OCI-LY7 (cell line): ENCODE data around the gene CNKSR2. TPM values are rescaled to one million over a fixed set of nuclear protein-coding genes. Genes with fewer than 3 reads are reported as not detected.

Experiments used
- BruUV-seq: library from RNA; stranded (reverse); fragments of 400-500 nt; replicated peaks from 2 replicates; lab custom pipeline; 2021; lab: Mats Ljungman, UMichigan
- CTCF ChIA-PET: fragments of 300-600 bp; sonication (Branson Sonifier 250); formaldehyde crosslinking; loops from one replicate; lab custom pipeline; 2022; ENCODE audit warnings: antibody characterized with exemption; ENCODE audit not compliant: unreplicated experiment; lab: Charles Lee
- POLR2A ChIA-PET: fragments of 300-600 bp; sonication (Branson Sonifier 250); formaldehyde crosslinking; loops from one replicate; lab custom pipeline; 2022; ENCODE audit warnings: antibody characterized with exemption; lab: Charles Lee
- DNase-seq: peaks from one replicate; pipeline ENCODE4 v3.0.0-alpha.2; 2015; ENCODE audit warnings: low spot score
- H2AFZ ChIP-seq: fragments of 200-600 bp; sonication (generic), shearing (Covaris generic); 2 replicates; pipeline ENCODE4 v1.6.1; 2014; ENCODE audit warnings: mild to moderate bottlenecking, antibody characterized with exemption, low read length, moderate library complexity
- H3K27ac ChIP-seq: fragments of 200-600 bp; sonication (generic); 2 replicates; pipeline ENCODE4 v1.5.1; 2014; ENCODE audit warnings: mixed run types, low read depth, mild to moderate bottlenecking, moderate library complexity, low read length, inconsistent platforms; ENCODE audit not compliant: poor library complexity, severe bottlenecking
- H3K36me3 ChIP-seq: fragments of 200-600 bp; sonication (generic); 2 replicates; pipeline ENCODE4 v1.6.1; 2014; ENCODE audit warnings: mild to moderate bottlenecking, antibody characterized with exemption, low read length, moderate library complexity, mixed read lengths; ENCODE audit not compliant: insufficient read depth
- H3K4me1 ChIP-seq: fragments of 200-600 bp; sonication (generic); 2 replicates; pipeline ENCODE4 v1.5.1; 2014; ENCODE audit warnings: mild to moderate bottlenecking, low read length; ENCODE audit not compliant: insufficient read depth, poor library complexity, severe bottlenecking
- H3K4me2 ChIP-seq: fragments of 200-600 bp; sonication (generic); 2 replicates; pipeline ENCODE4 v1.6.1; 2014; ENCODE audit warnings: mild to moderate bottlenecking, low read length
- H3K4me3 ChIP-seq: fragments of 200-600 bp; sonication (generic); 2 replicates; pipeline ENCODE4 v1.5.1; 2014; ENCODE audit warnings: mild to moderate bottlenecking, low read depth, low read length; ENCODE audit not compliant: poor library complexity, severe bottlenecking
- H3K79me2 ChIP-seq: fragments of 200-600 bp; sonication (generic); 2 replicates; pipeline ENCODE4 v1.6.1; 2016; ENCODE audit warnings: low read depth, mild to moderate bottlenecking, low read length, moderate library complexity, mixed read lengths; ENCODE audit not compliant: insufficient read depth
- H3K9me2 ChIP-seq: fragments of 200-600 bp; sonication (generic); 2 replicates; pipeline ENCODE4 v1.6.1; 2016; ENCODE audit warnings: mild to moderate bottlenecking, low read length, mixed read lengths; ENCODE audit not compliant: insufficient read depth
- H3K9me3 ChIP-seq: fragments of 200-600 bp; sonication (generic); 2 replicates; pipeline ENCODE4 v1.6.1; 2014; ENCODE audit warnings: mild to moderate bottlenecking, mixed run types, low read length, mixed read lengths
- H4K20me1 ChIP-seq: fragments of 200-600 bp; sonication (generic); 2 replicates; pipeline ENCODE4 v1.6.1; 2014; ENCODE audit warnings: mild to moderate bottlenecking, antibody characterized with exemption, low read length, moderate library complexity, mixed read lengths; ENCODE audit not compliant: insufficient read depth
- EZH2phosphoT487 ChIP-seq: fragments of 200-600 bp; sonication (generic); IDR thresholded peaks from 2 replicates; pipeline ENCODE4 v1.6.1; 2018; ENCODE audit warnings: low read depth, borderline replicate concordance, mild to moderate bottlenecking, mixed run types, antibody characterized with exemption, low read length, moderate library complexity, mixed read lengths
- intact Hi-C: fragments of 100-400 bp; cut with micrococcal nuclease; formaldehyde crosslinking; loops from one replicate; pipeline ENCODE4 v1.10.0; 2022; ENCODE audit not compliant: unreplicated experiment
- total RNA-seq, 2 experiments: library from RNA; depleted of rRNA in 1 of 2; stranded (reverse); fragments of >200 nt in 1 of 2; shearing (Covaris generic) in 1 of 2; gene quantifications; 2 replicates each; pipeline ENCODE4 v1.2.3, GENCODE V29; 2014 to 2022
- TF ChIP-seq, protein P1 (sequence below): fragments of 200-600 bp; sonication (generic); conservative IDR thresholded peaks from 2 replicates; pipeline ENCODE4 v1.5.1; 2014; ENCODE audit warnings: mild to moderate bottlenecking, antibody characterized with exemption, low read length, moderate library complexity, mixed read lengths

CNKSR2 gene
- total RNA-seq, 2 experiments from 2014 or later: not detected

DNA sequence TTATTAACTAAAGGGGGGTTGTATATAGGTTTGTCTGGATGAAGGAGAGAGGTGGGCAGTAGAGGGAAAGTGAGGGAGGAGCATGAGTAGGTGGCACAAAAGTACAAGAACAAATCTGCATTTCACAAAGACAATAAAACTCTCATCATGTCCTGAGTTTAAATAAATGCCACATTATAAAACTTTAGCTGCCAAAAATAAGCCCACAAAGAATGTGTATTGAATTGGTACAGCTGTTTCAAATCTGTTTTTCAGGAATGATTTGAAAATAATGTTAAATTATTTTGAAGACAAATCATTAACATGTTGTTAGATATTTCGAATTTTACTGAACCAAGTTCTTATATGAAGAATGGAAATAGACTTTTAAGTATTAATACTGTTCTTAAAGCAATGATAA is 5.8 kb downstream of the CNKSR2 start:
- Histone ChIP-seq H3K36me3 (no peaks in the 10 kb centered on the region), H3K27ac (no peak overlapping the region), H3K79me2 (no peaks in the 10 kb centered on the region), H2AFZ (no peak overlapping the region), H4K20me1 (no peaks in the 10 kb centered on the region), H3K9me2 (no peaks in the 10 kb centered on the region), H3K4me3 (no peak overlapping the region), H3K4me1 (no peaks in the 10 kb centered on the region), H3K4me2 (no peak overlapping the region), H3K9me3 (no peaks in the 10 kb centered on the region)
- no peak for DNase-seq
- intact Hi-C loops: no loop called here
- TF ChIP-seq, protein P1, sequence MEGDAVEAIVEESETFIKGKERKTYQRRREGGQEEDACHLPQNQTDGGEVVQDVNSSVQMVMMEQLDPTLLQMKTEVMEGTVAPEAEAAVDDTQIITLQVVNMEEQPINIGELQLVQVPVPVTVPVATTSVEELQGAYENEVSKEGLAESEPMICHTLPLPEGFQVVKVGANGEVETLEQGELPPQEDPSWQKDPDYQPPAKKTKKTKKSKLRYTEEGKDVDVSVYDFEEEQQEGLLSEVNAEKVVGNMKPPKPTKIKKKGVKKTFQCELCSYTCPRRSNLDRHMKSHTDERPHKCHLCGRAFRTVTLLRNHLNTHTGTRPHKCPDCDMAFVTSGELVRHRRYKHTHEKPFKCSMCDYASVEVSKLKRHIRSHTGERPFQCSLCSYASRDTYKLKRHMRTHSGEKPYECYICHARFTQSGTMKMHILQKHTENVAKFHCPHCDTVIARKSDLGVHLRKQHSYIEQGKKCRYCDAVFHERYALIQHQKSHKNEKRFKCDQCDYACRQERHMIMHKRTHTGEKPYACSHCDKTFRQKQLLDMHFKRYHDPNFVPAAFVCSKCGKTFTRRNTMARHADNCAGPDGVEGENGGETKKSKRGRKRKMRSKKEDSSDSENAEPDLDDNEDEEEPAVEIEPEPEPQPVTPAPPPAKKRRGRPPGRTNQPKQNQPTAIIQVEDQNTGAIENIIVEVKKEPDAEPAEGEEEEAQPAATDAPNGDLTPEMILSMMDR: no peak
- no peak for TF ChIP-seq EZH2phosphoT487
- no TSS peak for BruUV-seq
- CTCF ChIA-PET: no interaction called here
- POLR2A ChIA-PET: no interaction called here

- H3K79me2 ChIP-seq: no peaks in the 10 kb centered on the region
- no peak overlapping the region for H2AFZ ChIP-seq
- no peak overlapping the region for H3K27ac ChIP-seq
- H3K9me2 ChIP-seq: no peaks in the 10 kb centered on the region
- H3K36me3 ChIP-seq: no peaks in the 10 kb centered on the region
- H3K4me2 ChIP-seq: no peak overlapping the region
- no peaks in the 10 kb centered on the region for H4K20me1 ChIP-seq
- DNase-seq: no peak
- no TSS peak for BruUV-seq
- H3K4me1 ChIP-seq: no peaks in the 10 kb centered on the region
- ChIA-PET POLR2A (no interaction called here), CTCF (no interaction called here)
- H3K4me3 ChIP-seq: no peak overlapping the region
- TF ChIP-seq, protein P1: peak; percentile 45
- TF ChIP-seq EZH2phosphoT487: no peak
- intact Hi-C loops: no loop called here
- no peaks in the 10 kb centered on the region for H3K9me3 ChIP-seq
Measured at GRCh38 chrX:21382715-21383114, 8.5 kb downstream of the CNKSR2 start.

- Histone ChIP-seq H3K9me2 (no peaks in the 10 kb centered on the region), H2AFZ (no peak overlapping the region), H3K4me1 (no peaks in the 10 kb centered on the region), H3K27ac (no peak overlapping the region), H3K9me3 (no peaks in the 10 kb centered on the region), H4K20me1 (no peaks in the 10 kb centered on the region), H3K36me3 (no peaks in the 10 kb centered on the region), H3K4me2 (no peak overlapping the region), H3K79me2 (no peaks in the 10 kb centered on the region), H3K4me3 (no peak overlapping the region)
- POLR2A ChIA-PET: no interaction called here
- CTCF ChIA-PET: no interaction called here
- no TSS peak for BruUV-seq
- DNase-seq: no peak
- intact Hi-C loops: no loop called here
- TF ChIP-seq EZH2phosphoT487: no peak
Measured at GRCh38 chrX:21383546-21383945, 9.3 kb downstream of the CNKSR2 start.
